Astrocyte (in vitro differentiated cells and primary cell): ENCODE measurements around the gene RIPOR3. TPM values are rescaled to one million over a fixed set of nuclear protein-coding genes. Genes with fewer than 3 reads are reported as not detected.
"Not testable (repeated sequence)": the region's sequence is repeated elsewhere in the genome, so short reads cannot be mapped to it uniquely, and the experiment has no call there.

Experiments
- DNase-seq: peaks from one replicate; pipeline ENCODE4 v3.0.0-alpha.2; 2010; ENCODE audit warnings: low read depth
- FAIRE-seq: peaks from 2 replicates; lab custom pipeline; 2011; peaks lifted over from hg19 to GRCh38; lab: Jason Lieb, UNC
- H2AFZ ChIP-seq: 2 replicates; pipeline ENCODE4 v1.6.0; 2012; ENCODE audit warnings: low read depth, low read length, inconsistent platforms
- H3K27ac ChIP-seq: 2 replicates; pipeline ENCODE4 v1.5.1; 2011; ENCODE audit warnings: low read depth, low read length, inconsistent platforms
- H3K27me3 ChIP-seq: 2 replicates; pipeline ENCODE4 v1.6.0; 2011; ENCODE audit warnings: low read length, inconsistent platforms; ENCODE audit not compliant: insufficient read depth
- H3K36me3 ChIP-seq: 2 replicates; pipeline ENCODE4 v1.5.1; 2011; ENCODE audit warnings: low read length, inconsistent platforms; ENCODE audit not compliant: insufficient read depth
- H3K4me1 ChIP-seq: 2 replicates; pipeline ENCODE4 v1.5.1; 2011; ENCODE audit warnings: low read length, inconsistent platforms; ENCODE audit not compliant: insufficient read depth
- H3K4me2 ChIP-seq: 2 replicates; pipeline ENCODE4 v1.6.0; 2012; ENCODE audit warnings: low read length, inconsistent platforms
- H3K4me3 ChIP-seq: 2 replicates; pipeline ENCODE4 v1.5.1; 2011; ENCODE audit warnings: low read depth, mild to moderate bottlenecking, low read length, inconsistent platforms; ENCODE audit not compliant: insufficient read depth
- H3K79me2 ChIP-seq: 2 replicates; pipeline ENCODE4 v1.6.0; 2012; ENCODE audit warnings: mild to moderate bottlenecking, low read length, inconsistent platforms; ENCODE audit not compliant: insufficient read depth
- H3K9ac ChIP-seq: 2 replicates; pipeline ENCODE4 v1.6.0; 2012; ENCODE audit warnings: mild to moderate bottlenecking, low read length, inconsistent platforms
- H3K9me3 ChIP-seq: 2 replicates; pipeline ENCODE4 v1.5.1; 2012; ENCODE audit warnings: low read depth, mild to moderate bottlenecking, low read length, inconsistent platforms; ENCODE audit not compliant: insufficient read depth
- H4K20me1 ChIP-seq: 2 replicates; pipeline ENCODE4 v1.6.0; 2012; ENCODE audit warnings: low read length, inconsistent platforms; ENCODE audit not compliant: insufficient read depth
- H3K27ac Mint-ChIP-seq: one replicate; pipeline ENCODE4 v1.8.0; 2021; ENCODE audit warnings: mild to moderate bottlenecking, mixed read lengths; ENCODE audit not compliant: unreplicated experiment
- H3K27me3 Mint-ChIP-seq: one replicate; pipeline ENCODE4 v1.8.0; 2021; ENCODE audit warnings: low read depth, mixed read lengths; ENCODE audit not compliant: unreplicated experiment
- H3K36me3 Mint-ChIP-seq: one replicate; pipeline ENCODE4 v1.8.0; 2021; ENCODE audit warnings: low read depth, mixed read lengths; ENCODE audit not compliant: unreplicated experiment
- H3K4me1 Mint-ChIP-seq: one replicate; pipeline ENCODE4 v1.8.0; 2021; ENCODE audit warnings: low read depth, mixed read lengths; ENCODE audit not compliant: unreplicated experiment
- H3K4me3 Mint-ChIP-seq: one replicate; pipeline ENCODE4 v1.8.0; 2021; ENCODE audit warnings: mild to moderate bottlenecking, moderate library complexity, mixed read lengths; ENCODE audit not compliant: unreplicated experiment
- H3K9me3 Mint-ChIP-seq: one replicate; pipeline ENCODE4 v1.8.0; 2021; ENCODE audit warnings: mild to moderate bottlenecking, mixed read lengths; ENCODE audit not compliant: unreplicated experiment
- CTCF ChIP-seq: IDR thresholded peaks from 2 replicates; pipeline ENCODE4 v1.5.1; 2011; ENCODE audit warnings: low read depth, mild to moderate bottlenecking, inconsistent platforms, low read length, moderate library complexity; ENCODE audit not compliant: insufficient read depth
- EZH2 ChIP-seq: IDR thresholded peaks from 2 replicates; pipeline ENCODE4 v1.6.1; 2012; ENCODE audit warnings: mild to moderate bottlenecking, low read length, inconsistent platforms; ENCODE audit not compliant: insufficient read depth
- total RNA-seq: library from RNA; stranded (reverse); gene quantifications from 2 replicates; pipeline ENCODE4 v1.2.1, GENCODE V29; 2021

RIPOR3 gene
- total RNA-seq, 1 donor from 2014 or later = 0.39 TPM

DNA sequence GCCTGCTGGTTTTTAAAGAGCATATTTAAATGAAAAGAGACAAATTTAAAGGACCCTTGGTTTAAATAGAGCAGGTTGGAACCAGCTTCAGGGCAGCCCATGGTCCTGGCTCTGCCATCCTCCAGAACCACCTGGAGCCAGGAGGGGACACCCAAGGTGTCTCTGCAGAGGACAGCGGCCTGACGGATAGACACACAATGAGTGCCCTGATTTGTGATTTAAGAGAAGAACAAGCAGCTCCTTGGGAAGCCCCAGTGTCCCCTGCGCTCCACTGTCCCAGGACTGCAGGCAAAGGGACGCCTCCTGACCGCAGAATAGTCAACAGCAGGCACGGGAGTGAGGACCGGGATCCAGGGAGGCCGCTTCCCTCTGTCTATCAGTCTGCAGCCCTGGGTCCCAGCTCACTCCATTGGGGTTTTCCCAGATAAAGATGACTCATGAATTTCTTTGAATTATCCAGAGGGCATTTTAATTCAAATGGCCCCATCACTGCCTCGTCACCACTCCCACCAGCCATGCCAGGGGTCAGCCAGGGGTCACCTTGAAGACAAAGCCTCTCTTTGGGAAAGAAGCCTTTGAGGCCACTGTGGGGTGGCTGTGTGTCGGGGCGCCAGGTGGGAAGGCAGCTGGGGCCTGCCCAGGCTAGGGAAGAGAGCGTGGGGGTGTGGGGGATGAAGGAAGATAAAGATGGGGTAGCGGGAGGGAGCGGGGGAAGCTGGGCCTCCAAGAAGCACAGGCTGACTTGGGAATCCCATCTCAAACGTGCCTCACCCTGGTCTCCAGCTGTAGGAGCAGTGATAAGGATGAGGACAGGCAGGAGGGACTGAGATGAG is 53.1 kb downstream of the RIPOR3 start:
- not testable (repeated sequence) for H2AFZ ChIP-seq, H3K27me3 ChIP-seq, H3K79me2 ChIP-seq, H3K36me3 Mint-ChIP-seq, H3K27ac Mint-ChIP-seq, H4K20me1 ChIP-seq, H3K9me3 ChIP-seq, FAIRE-seq, H3K4me3 ChIP-seq, H3K9me3 Mint-ChIP-seq, H3K4me3 Mint-ChIP-seq, H3K36me3 ChIP-seq
- H3K4me1 Mint-ChIP-seq = peaks cover 13% of the 10 kb centered on the region
- peak overlapping the region; percentile 37 for H3K4me2 ChIP-seq
- H3K4me1 ChIP-seq = peaks cover 27% of the 10 kb centered on the region
- H3K27me3 Mint-ChIP-seq = peaks cover 15% of the 10 kb centered on the region
- DNase-seq = peak; percentile 75
- peak overlapping the region; percentile 10 for H3K9ac ChIP-seq
- peak overlapping the region; percentile 53 for H3K27ac ChIP-seq

DNA sequence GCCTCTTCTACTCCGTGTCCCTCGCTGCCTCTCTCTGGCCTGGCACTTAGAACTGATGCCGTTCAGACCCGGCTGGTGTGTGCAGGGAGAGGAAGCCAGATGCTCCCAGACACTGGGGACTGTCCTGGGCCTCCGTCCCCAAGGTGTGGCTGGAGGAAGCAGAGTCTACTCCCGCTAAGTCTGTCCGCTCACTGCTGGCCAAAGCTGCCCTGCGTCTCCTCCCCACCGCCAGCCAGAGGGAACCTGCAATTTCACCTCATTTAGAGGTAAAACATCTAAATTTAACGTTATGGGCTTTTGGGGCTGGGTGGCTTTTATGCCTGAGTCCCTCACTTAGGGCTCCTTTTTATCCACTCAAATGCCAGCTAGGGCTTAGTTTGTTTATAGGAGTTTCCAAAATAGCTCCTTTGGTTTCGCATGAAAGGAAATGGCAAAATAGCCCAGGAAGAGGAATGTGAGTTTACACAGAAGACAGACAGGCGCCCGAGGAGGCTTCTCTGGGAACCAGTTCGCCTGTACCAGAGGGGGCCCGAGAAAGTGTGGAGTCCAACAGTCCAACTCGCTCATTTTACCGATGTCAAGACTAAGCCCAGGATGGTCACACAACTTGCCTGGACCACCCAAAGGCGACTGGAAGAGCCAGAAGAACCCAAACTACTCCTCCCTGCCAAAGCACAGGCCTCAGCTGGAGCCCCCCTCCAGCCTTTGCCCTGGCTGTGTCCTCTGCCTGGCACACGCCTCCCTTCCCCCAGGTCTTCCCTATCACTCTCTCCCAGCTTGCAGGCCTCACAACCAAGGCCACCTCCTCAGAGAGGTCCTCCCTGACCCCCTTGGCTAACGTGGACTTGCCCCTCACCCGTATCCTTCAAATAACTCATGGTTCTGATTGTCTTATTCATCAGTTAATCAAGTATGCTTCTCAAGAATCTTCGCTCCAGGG is 54.5 kb downstream of the RIPOR3 start:
- Histone ChIP-seq H4K20me1 (no peaks in the 10 kb centered on the region), H3K27ac (no peak overlapping the region), H3K4me3 (no peak overlapping the region), H3K4me2 (peak overlapping the region; percentile 46), H3K79me2 (no peaks in the 10 kb centered on the region), H3K36me3 (no peaks in the 10 kb centered on the region), H3K4me1 (peaks cover 27% of the 10 kb centered on the region), H2AFZ (peak overlapping the region; percentile 29), H3K9ac (peak overlapping the region; percentile 2), H3K27me3 (no peaks in the 10 kb centered on the region), H3K9me3 (no peaks in the 10 kb centered on the region)
- TF ChIP-seq EZH2 (no peak), CTCF (no peak)
- peaks cover 20% of the 10 kb centered on the region for H3K27me3 Mint-ChIP-seq
- H3K4me1 Mint-ChIP-seq = peaks cover 10% of the 10 kb centered on the region
- H3K36me3 Mint-ChIP-seq = no peaks in the 10 kb centered on the region
- no peak overlapping the region for H3K27ac Mint-ChIP-seq
- no peaks in the 10 kb centered on the region for H3K9me3 Mint-ChIP-seq
- FAIRE-seq = no peak
- no peak for DNase-seq
- H3K4me3 Mint-ChIP-seq = no peak overlapping the region
